ENCODE data around the gene TMEM129. TPM values are rescaled to one million over a fixed set of nuclear protein-coding genes. Genes with fewer than 3 reads are reported as not detected.

Gene TMEM129
- total RNA-seq, 1 experiment from 2014 or later, result 54.9 TPM

GRCh38 chr4:1746265-1746691, 25.2 kb upstream of the TMEM129 start (continued):
- TF ChIP-seq PREB (CRISPR knock-in tag; IDR thresholded peaks at IDR 0.05; ENCODE audit: borderline replicate concordance) (no peak), ZNF671 (CRISPR knock-in tag; IDR thresholded peaks at IDR 0.05) (no peak), CTCF (IDR thresholded peaks at IDR 0.05) (peak; percentile 88), JUN (CRISPR knock-in tag; IDR thresholded peaks at IDR 0.05) (no peak), PRRX2 (CRISPR knock-in tag; IDR thresholded peaks at IDR 0.05) (peak; percentile 56; the same call in 1 of the 2 replicates), NFATC4 (CRISPR knock-in tag; IDR thresholded peaks at IDR 0.05) (peak; percentile 47; the same call in 1 of the 2 replicates), JAZF1 (CRISPR knock-in tag; IDR thresholded peaks at IDR 0.05) (no peak), GABPB1 (CRISPR knock-in tag; IDR thresholded peaks at IDR 0.05) (0 out of 2 replicates have a peak, but pooled peaks have one; percentile 18), ZNF317 (CRISPR knock-in tag; IDR thresholded peaks at IDR 0.05; ENCODE audit: borderline replicate concordance, low read depth) (no peak), AR (CRISPR knock-in tag; IDR thresholded peaks at IDR 0.05) (no peak), ZNF396 (CRISPR knock-in tag; IDR thresholded peaks at IDR 0.05; ENCODE audit: borderline replicate concordance) (no peak)
- TF ChIP-seq, protein P1, sequence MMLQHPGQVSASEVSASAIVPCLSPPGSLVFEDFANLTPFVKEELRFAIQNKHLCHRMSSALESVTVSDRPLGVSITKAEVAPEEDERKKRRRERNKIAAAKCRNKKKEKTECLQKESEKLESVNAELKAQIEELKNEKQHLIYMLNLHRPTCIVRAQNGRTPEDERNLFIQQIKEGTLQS (CRISPR knock-in tag; conservative IDR thresholded peaks at IDR 0.05), result no peak
- TF ChIP-seq, protein P2, sequence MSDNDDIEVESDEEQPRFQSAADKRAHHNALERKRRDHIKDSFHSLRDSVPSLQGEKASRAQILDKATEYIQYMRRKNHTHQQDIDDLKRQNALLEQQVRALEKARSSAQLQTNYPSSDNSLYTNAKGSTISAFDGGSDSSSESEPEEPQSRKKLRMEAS (CRISPR knock-in tag; IDR thresholded peaks at IDR 0.05), result peak; percentile 75
- TF ChIP-seq, protein P3, sequence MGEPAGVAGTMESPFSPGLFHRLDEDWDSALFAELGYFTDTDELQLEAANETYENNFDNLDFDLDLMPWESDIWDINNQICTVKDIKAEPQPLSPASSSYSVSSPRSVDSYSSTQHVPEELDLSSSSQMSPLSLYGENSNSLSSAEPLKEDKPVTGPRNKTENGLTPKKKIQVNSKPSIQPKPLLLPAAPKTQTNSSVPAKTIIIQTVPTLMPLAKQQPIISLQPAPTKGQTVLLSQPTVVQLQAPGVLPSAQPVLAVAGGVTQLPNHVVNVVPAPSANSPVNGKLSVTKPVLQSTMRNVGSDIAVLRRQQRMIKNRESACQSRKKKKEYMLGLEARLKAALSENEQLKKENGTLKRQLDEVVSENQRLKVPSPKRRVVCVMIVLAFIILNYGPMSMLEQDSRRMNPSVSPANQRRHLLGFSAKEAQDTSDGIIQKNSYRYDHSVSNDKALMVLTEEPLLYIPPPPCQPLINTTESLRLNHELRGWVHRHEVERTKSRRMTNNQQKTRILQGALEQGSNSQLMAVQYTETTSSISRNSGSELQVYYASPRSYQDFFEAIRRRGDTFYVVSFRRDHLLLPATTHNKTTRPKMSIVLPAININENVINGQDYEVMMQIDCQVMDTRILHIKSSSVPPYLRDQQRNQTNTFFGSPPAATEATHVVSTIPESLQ (CRISPR knock-in tag; IDR thresholded peaks at IDR 0.05), result no peak

DNA sequence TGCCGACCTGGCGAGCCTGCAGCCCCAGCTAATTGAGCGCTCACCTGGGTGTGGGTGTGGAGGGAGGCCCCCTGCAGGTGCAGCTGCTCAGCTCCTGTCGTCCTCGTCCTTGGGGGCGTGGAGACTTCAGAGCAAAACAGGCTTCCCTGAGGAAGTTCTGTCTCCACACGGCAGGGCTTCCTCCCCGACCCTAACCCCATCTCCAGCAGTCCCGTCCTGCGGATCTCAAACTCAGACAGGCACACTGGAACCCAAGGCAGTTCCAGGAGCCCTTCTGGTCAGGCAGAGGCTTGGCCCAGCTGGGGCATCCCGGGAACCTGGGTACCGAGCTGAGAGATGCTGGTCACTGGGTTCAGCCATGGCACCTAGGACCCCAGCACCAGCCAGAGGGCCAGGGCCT, 24.6 kb upstream of the TMEM129 start:
- no peak overlapping the region for H3K4me3 Mint-ChIP-seq
- no peak for TF ChIP-seq PRRX2 (CRISPR knock-in tag; IDR thresholded peaks at IDR 0.05)
- TF ChIP-seq SP1 (CRISPR knock-in tag; conservative IDR thresholded peaks at IDR 0.05), result no peak
- no peak for TF ChIP-seq SMAD3 (CRISPR knock-in tag; IDR thresholded peaks at IDR 0.05; ENCODE audit: borderline replicate concordance)
- no peak for TF ChIP-seq ATF1 (CRISPR knock-in tag; IDR thresholded peaks at IDR 0.05)
- TF ChIP-seq, protein P4, sequence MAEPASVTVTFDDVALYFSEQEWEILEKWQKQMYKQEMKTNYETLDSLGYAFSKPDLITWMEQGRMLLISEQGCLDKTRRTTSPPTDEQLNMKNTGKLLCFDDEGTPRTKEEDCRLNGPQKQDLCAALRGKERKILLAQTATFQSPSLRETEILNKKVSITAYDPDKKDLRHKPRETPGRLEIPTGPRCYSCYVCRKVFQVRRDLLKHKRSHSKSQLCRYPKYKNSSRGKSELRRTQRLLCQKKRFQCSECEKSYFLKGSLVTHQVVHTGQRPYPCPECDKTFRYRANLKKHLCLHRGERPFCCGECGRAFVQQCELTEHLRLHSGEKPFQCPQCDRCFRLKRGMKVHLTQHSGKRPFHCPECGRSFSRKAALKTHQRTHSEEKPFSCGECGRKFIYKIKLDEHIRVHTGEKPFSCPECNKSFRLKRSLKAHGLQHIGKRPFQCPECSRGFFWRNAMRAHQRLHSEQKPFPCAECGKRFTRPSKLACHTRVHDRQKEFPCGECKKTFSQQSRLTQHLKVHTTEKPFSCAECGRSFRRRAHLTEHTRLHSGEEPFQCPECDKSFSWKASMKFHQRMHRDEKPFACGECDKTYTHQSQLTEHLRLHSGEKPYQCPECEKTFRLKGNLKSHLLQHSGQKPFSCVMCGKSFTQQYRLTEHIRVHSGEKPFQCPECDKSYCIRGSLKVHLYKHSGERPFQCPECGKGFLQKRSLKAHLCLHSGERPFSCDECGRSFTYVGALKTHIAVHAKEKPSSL (CRISPR knock-in tag; conservative IDR thresholded peaks at IDR 0.05), result no peak
- TF ChIP-seq ZNF416 (CRISPR knock-in tag; IDR thresholded peaks at IDR 0.05), result no peak
- no peak for TF ChIP-seq MYBL2 (CRISPR knock-in tag; IDR thresholded peaks at IDR 0.05)
- no peak for TF ChIP-seq USF2 (CRISPR knock-in tag; IDR thresholded peaks at IDR 0.05)
- TF ChIP-seq, protein P5, sequence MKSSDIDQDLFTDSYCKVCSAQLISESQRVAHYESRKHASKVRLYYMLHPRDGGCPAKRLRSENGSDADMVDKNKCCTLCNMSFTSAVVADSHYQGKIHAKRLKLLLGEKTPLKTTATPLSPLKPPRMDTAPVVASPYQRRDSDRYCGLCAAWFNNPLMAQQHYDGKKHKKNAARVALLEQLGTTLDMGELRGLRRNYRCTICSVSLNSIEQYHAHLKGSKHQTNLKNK (CRISPR knock-in tag; IDR thresholded peaks at IDR 0.05), result no peak
- no peak for TF ChIP-seq EMX1 (CRISPR knock-in tag; IDR thresholded peaks at IDR 0.05)
- no peak for TF ChIP-seq GTF2I (CRISPR knock-in tag; conservative IDR thresholded peaks at IDR 0.05)
- no peak for TF ChIP-seq ZNF138 (CRISPR knock-in tag; conservative IDR thresholded peaks at IDR 0.05)
- CTCF ChIA-PET, result interaction anchor here (0.7 to 2.9 kb wide), 15 partner anchors 12 to 87 kb away, joined by 3 to 21 read pairs (median 4); partner anchors contain the start of genes FGFR3, TACC3 and TMEM129
- no peaks in the 10 kb centered on the region for H3K9me3 Mint-ChIP-seq
- ATAC-seq, result no peak
- H3K36me3 Mint-ChIP-seq, result peaks cover 37% of the 10 kb centered on the region
- peaks cover 2% of the 10 kb centered on the region; the same call in 1 of the 2 replicates for H3K27me3 Mint-ChIP-seq (ENCODE audit: low read depth)
- H3K4me1 Mint-ChIP-seq, result no peaks in the 10 kb centered on the region
- POLR2A ChIA-PET, result no interaction called here
- DNase-seq (ENCODE audit: low spot score), result no peak
- 0 out of 2 replicates have a peak overlapping the region, but pooled peaks have one; percentile 19 for H3K27ac Mint-ChIP-seq
